Keratinocyte (primary cell): Measurements from ENCODE around the gene PTGDR. TPM values are rescaled to one million over a fixed set of nuclear protein-coding genes. Genes with fewer than 3 reads are reported as not detected.

ENCODE experiments used
- DNase-seq: peaks from one replicate; pipeline ENCODE4 v3.0.0-alpha.2; 2011; ENCODE audit warnings: low read depth, missing footprints, low spot score
- FAIRE-seq: peaks from 2 replicates; lab custom pipeline; 2011; peaks lifted over from hg19 to GRCh38; lab: Jason Lieb, UNC
- H2AFZ ChIP-seq: 2 replicates; pipeline ENCODE4 v1.6.0; 2012; ENCODE audit warnings: low read length, control low read depth, inconsistent platforms; ENCODE audit not compliant: control insufficient read depth
- H3K27ac ChIP-seq: 2 replicates; pipeline ENCODE4 v1.5.1; 2011; ENCODE audit warnings: low read length; ENCODE audit not compliant: control insufficient read depth, insufficient read depth
- H3K27me3 ChIP-seq: 3 replicates; pipeline ENCODE4 v1.6.0; 2011; ENCODE audit warnings: low read length; ENCODE audit not compliant: control insufficient read depth, insufficient read depth; ENCODE audit errors: extremely low read depth
- H3K36me3 ChIP-seq, 2 experiments: 2 replicates in 1 of 2; 3 replicates in 1 of 2; pipeline ENCODE4 v1.5.1; 2011; ENCODE audit warnings: low read length in 2 of 2, mild to moderate bottlenecking in 1 of 2; ENCODE audit not compliant: control insufficient read depth in 2 of 2, insufficient read depth in 2 of 2; ENCODE audit errors: extremely low read depth in 1 of 2
- H3K4me1 ChIP-seq: 3 replicates; pipeline ENCODE4 v1.5.1; 2011; ENCODE audit warnings: low read length; ENCODE audit not compliant: control insufficient read depth, insufficient read depth; ENCODE audit errors: extremely low read depth
- H3K4me2 ChIP-seq: 3 replicates; pipeline ENCODE4 v1.6.0; 2011; ENCODE audit warnings: low read depth, low read length; ENCODE audit not compliant: control insufficient read depth, insufficient read depth; ENCODE audit errors: extremely low read depth
- H3K4me3 ChIP-seq, 3 experiments: fragments of 200-600 bp in 1 of 3; sonication (generic) in 1 of 3; 2 replicates in 2 of 3; 3 replicates in 1 of 3; pipeline ENCODE4 v1.5.1; 2011 to 2016; ENCODE audit warnings: low read length in 3 of 3, mild to moderate bottlenecking in 3 of 3, control low read depth in 2 of 3, inconsistent platforms in 1 of 3, low read depth in 1 of 3, mixed read lengths in 1 of 3, mixed run types in 1 of 3, moderate library complexity in 1 of 3; ENCODE audit not compliant: control insufficient read depth in 2 of 3, insufficient read depth in 2 of 3; ENCODE audit errors: extremely low read depth in 1 of 3
- H3K79me2 ChIP-seq: 2 replicates; pipeline ENCODE4 v1.6.0; 2012; ENCODE audit warnings: low read length; ENCODE audit not compliant: control insufficient read depth, insufficient read depth
- H3K9ac ChIP-seq: 3 replicates; pipeline ENCODE4 v1.6.0; 2011; ENCODE audit warnings: low read length; ENCODE audit not compliant: control insufficient read depth, insufficient read depth; ENCODE audit errors: extremely low read depth
- H3K9me1 ChIP-seq: 3 replicates; pipeline ENCODE4 v1.6.0; 2011; ENCODE audit warnings: low read length; ENCODE audit not compliant: control insufficient read depth, insufficient read depth; ENCODE audit errors: extremely low read depth
- H3K9me3 ChIP-seq: 2 replicates; pipeline ENCODE4 v1.5.1; 2012; ENCODE audit warnings: low read depth, low read length; ENCODE audit not compliant: control insufficient read depth
- H4K20me1 ChIP-seq: 3 replicates; pipeline ENCODE4 v1.6.0; 2011; ENCODE audit warnings: low read length; ENCODE audit not compliant: control insufficient read depth, insufficient read depth; ENCODE audit errors: extremely low read depth
- CTCF ChIP-seq, 3 experiments: IDR thresholded peaks in 1 of 3; conservative IDR thresholded peaks in 1 of 3; optimal IDR thresholded peaks in 1 of 3; 2 replicates in 2 of 3; 3 replicates in 1 of 3; pipeline versions ENCODE3 to v1.5.1; 2011; ENCODE audit warnings: low read length in 3 of 3, mild to moderate bottlenecking in 3 of 3, moderate library complexity in 2 of 3, control low read depth in 1 of 3, inconsistent platforms in 1 of 3; ENCODE audit not compliant: insufficient read depth in 2 of 3; ENCODE audit errors: extremely low read depth in 1 of 3
- EZH2 ChIP-seq: IDR thresholded peaks from one replicate; pipeline ENCODE4 v1.6.1; 2012; ENCODE audit warnings: inconsistent platforms, mild to moderate bottlenecking, low read length, moderate library complexity
- dilution Hi-C: fragments of 300-500 bp; cut with MboI; formaldehyde crosslinking; loops from one replicate; pipeline ENCODE4 v1.7.0; 2020; ENCODE audit warnings: low sequenced_read_pairs; ENCODE audit not compliant: extremely low pct_ligation_motif_present
- polyA plus RNA-seq, 5 experiments: library from polyadenylated mRNA; depleted of rRNA in 3 of 5; stranded (reverse) in 3 of 5; stranded (forward) in 1 of 5; unstranded in 1 of 5; fragments of >200 nt; gene quantifications; 1 replicate in 1 of 5; 2 replicates in 3 of 5; 3 replicates in 1 of 5; pipeline versions ENCODE4 v1.2.1 to v1.2.3, GENCODE V29; 2011 to 2012; ENCODE audit warnings: missing spikeins in 2 of 5, low read depth in 1 of 5, low replicate concordance in 1 of 5

PTGDR gene
- polyA plus RNA-seq, 1 donor (not counting 4 experiments of a cell fraction or from before 2014, with no cell fraction given): not detected

GRCh38 chr14:52244997-52245396, 22.5 kb upstream of the PTGDR start:
- Histone ChIP-seq H3K27ac (no peak overlapping the region), H3K9me1 (no peaks in the 10 kb centered on the region), H2AFZ (no peak overlapping the region), H3K4me1 (no peaks in the 10 kb centered on the region), H4K20me1 (no peaks in the 10 kb centered on the region), H3K4me3 (no peak overlapping the region), H3K36me3 (no peaks in the 10 kb centered on the region), H3K9ac (no peak overlapping the region), H3K4me2 (no peak overlapping the region), H3K79me2 (no peaks in the 10 kb centered on the region), H3K27me3 (peaks cover 10% of the 10 kb centered on the region), H3K9me3 (no peaks in the 10 kb centered on the region)
- no peak for TF ChIP-seq CTCF (optimal IDR thresholded peaks at IDR 0.05 in 1 of 3, IDR thresholded peaks at IDR 0.05 in 1 of 3, conservative IDR thresholded peaks at IDR 0.05 in 1 of 3; ENCODE audit: extremely low read depth in 1 of 3, insufficient read depth in 2 of 3, low read length in 3 of 3)
- no peak for TF ChIP-seq EZH2
- dilution Hi-C loops: no loop called here
- FAIRE-seq: no peak
- no peak for DNase-seq

- Histone ChIP-seq H3K79me2 (no peaks in the 10 kb centered on the region), H3K4me1 (no peaks in the 10 kb centered on the region), H3K27me3 (peaks cover 9% of the 10 kb centered on the region), H2AFZ (no peak overlapping the region), H3K36me3 (no peaks in the 10 kb centered on the region), H3K4me3 (no peak overlapping the region), H3K9me3 (no peaks in the 10 kb centered on the region), H4K20me1 (no peaks in the 10 kb centered on the region), H3K27ac (no peak overlapping the region), H3K4me2 (no peak overlapping the region), H3K9ac (no peak overlapping the region), H3K9me1 (no peaks in the 10 kb centered on the region)
- dilution Hi-C loops: no loop called here
- no peak for DNase-seq
- FAIRE-seq: no peak
- TF ChIP-seq EZH2 (no peak), CTCF (optimal IDR thresholded peaks at IDR 0.05 in 1 of 3, IDR thresholded peaks at IDR 0.05 in 1 of 3, conservative IDR thresholded peaks at IDR 0.05 in 1 of 3; ENCODE audit: extremely low read depth in 1 of 3, insufficient read depth in 2 of 3, low read length in 3 of 3) (no peak)
Observed at GRCh38 chr14:52248057-52248456, 19.4 kb upstream of the PTGDR start.
